ENCODE results near the gene MXRA8.
"Not testable (repeated sequence)": the region's sequence is repeated elsewhere in the genome, so short reads cannot be mapped to it uniquely, and the experiment has no call there.

MXRA8 gene

DNA sequence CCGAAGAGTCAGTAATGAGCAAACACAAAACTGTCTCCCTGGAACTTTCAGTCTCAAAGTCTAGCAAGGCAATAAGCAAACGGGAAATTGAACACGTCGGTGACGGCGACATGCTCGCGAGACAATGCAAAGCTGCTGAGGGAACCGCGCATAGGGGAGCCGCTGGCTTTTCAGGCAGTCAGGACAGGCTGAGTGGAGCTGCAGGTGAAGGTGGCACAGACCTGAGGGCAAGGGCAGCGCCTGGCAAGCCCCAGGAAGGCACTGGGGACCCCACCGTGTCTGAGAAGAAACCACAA, 38.8 kb downstream of the MXRA8 start:
- no peak for DNase-seq (ENCODE audit: low spot score)

DNA sequence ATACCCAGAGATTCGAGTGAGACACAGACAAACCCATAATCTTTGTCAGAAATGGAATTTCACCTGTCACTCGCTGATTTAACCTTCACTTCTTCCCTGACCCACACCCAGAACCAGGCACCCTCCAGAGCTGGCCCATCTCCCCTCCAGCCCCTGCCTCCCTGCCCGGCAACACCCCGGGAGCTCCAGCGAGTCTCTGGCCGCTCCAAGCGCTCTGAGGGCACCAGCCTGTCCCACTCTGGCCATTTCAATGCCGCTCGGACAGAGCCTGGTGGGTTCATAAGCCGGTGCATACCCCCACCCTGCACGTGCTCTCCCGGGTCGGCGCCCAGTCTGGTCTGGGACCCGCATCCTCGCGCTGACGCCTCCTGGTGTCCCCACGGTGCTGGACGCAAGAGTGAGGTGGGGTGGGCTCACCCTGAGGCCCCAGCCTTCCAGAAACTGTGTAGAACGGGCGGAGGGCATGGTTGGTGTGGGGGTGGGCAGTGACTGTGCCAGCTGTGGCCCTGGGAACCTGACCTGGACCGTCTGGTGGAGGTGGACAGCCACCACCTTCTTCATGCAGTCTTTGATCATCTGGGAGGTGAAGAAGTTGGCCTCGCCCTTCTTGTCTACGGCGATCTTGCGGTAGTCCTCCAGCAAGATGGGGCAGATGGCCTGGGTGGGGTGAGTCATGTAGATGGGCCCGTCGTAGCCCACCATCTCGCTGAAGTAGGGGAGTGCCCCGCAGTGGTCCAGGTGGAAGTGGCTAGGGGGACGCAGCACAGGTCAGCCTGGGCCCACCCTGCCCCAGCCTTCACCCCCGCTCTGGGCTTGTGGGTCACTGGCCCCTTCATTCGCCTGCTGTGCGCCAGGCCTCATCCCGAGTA, 39.3 kb downstream of the MXRA8 start:
- DNase-seq (ENCODE audit: low spot score), result no peak

DNA sequence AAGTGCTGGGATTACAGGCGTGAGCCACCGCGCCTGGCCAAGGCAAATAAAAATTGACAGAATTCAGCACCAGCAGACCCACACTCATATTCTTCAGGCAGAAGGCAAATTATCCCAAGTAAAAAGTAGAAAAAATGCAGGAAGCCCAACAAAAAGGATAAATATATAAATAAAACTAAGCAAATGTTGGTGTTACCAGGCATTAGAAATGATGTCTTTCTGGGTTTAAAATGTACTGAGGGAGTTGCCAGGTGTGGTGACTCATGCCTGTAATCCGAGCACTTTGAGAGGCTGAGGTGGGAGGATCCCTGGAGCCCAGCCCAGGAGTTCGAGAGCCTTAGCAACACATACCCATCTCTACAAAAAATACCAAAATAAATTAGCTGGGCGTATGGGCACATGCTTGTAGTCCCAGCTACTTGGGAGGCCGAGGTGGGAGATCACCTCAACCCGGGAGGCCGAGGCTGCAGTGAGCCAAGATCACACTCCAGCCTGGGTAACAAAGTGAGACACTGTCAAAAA, 40.2 kb downstream of the MXRA8 start:
- DNase-seq (ENCODE audit: low spot score), result peak; percentile 79

DNA sequence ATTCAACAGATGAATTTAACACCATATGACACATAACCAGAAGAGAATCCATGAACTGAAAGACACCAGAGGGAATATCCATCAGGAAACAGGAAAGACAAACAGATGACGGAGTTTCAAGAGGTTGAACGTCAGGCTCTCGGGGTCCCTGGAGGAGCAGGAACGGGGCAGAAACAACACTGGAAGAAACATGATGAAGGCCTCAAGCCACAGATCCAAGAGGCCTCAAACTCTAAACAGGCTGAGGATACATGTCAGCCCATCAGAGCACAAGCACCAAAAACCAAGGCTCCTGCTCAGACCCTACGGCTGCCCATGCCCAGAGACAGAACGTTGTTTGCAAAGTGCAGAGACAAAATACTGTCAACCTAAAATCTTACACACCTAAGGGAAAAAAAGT, 40.9 kb downstream of the MXRA8 start:
- DNase-seq (ENCODE audit: low spot score), result no peak

DNA sequence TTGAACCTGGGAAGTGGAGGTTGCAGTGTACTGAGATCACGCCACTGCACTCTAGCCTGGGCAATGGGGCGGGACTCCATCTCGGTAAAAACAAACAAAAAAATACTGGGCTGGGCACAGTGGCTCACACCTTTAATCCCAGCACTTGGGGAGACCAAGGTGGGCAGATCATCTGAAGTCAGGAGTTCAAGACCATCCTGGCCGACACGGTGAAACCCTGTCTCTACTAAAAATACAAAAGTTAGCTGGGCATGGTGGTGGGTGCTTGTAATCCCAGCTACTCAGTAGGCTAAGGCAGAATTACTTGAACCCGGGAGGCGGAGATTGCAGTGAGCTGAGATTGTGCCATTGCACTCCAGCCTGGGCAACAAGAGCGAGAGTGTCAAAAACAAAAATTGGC, 42.2 kb downstream of the MXRA8 start:
- not testable (repeated sequence) for DNase-seq (ENCODE audit: low spot score)

DNA sequence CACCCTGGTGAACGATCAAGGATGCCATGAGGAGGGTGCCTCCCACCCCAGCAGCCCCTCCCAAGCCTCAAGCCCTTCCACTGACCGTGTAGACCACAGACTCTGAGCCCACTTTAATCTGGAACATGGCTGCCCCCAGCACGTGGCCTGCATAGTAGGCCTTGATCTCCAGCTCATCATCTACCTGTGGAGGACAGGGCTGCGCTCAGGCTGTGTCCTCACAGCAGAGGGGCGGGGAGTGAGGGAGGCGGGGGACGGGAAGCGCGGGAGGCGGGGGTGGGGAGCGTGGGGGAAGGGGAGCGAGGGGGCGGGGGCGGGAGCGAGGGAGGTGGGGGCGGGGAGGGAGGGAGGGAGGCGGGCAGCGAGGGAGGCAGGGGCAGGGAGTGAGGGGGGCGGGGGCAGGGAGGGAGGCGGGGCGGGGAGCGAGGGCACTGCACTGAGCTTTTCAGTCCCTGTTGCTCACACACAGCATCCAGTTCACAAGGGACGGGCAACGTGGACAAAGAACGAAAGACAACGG, 42.9 kb downstream of the MXRA8 start:
- DNase-seq (ENCODE audit: low spot score), result no peak

DNA sequence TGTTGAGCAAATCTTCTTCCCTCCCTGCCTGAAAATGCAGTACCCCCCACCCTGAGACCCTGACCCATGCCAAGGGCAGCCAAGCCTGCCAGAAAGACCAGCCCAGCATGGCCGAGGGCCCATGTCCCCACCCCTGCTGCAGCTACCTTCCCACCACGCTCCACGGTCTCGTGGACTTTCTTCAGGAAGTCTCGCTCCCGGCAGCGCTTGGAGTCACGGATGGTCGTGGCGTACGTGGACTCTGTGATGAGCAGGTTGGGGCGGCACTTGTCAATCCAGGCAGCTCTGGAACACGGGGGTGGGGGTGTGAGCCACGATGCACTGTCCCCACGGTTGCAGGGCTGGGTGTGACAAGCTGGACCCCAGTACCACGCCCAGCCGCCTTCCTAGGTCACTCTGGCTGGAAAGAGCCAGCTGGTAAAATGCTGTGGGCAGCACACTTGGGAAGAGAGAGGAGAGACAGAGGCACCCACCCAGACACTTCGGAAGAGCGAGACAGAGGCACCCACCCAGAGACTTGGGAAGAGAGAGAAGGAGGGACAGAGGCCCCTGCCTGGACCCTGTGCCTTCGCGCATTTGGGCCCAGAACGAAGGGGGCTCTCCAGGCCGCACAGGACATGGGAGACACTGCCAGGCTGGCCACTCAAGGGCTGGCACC, 43.5 kb downstream of the MXRA8 start:
- DNase-seq (ENCODE audit: low spot score), result no peak

DNA sequence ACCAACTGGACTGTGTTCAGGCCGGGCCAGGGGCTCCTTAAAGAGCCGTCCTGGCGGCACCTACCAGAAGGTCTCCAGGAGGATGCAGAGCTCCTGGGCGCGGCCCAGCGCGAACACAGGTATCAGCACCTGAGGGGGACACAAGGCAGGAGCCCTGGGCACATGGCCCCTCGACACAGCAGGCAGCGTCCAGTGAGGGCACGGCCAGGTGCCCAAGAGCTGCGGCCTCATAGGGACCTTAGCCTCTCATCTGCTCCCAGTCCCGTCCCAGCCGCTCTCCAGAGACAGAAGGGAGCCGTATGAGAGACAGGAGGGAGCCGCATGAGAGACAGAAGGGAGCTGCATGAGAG, 44.1 kb downstream of the MXRA8 start:
- DNase-seq (ENCODE audit: low spot score), result no peak

DNA sequence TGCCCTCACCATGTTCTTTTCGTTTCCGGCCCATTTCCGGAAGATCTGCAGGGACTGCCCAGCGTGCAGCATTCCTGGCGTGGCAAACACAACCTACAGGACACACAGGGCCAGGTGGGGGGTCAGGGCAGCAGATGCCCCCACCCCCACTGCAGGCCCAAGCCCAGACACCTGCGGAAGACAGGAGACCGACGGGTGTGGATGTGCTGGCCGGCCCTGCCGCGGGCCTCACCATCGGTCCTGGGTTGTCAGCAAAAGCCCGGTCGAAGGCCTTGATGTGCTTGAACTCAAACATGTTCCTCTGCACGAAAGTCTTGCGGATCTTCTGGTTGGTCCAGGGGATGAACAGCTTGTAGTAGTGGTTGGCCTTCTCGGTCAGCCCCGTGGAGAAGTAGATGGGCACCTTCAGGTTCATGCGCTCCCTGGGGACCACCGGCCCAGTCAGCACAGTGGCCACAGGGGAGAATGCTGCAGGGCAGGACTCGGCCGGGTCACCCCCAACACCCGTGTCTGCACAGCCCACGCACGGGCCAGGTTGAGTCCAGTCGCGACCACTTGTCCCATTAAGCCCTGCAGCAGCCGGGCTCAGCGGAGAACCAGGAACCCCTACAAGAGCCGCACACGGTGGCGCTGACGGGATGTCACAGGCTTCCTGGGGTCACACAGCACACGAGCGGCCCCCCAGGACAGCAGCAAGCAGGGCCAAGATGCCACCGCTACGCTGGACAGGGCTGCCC, 44.7 kb downstream of the MXRA8 start:
- DNase-seq (ENCODE audit: low spot score), result no peak

DNA sequence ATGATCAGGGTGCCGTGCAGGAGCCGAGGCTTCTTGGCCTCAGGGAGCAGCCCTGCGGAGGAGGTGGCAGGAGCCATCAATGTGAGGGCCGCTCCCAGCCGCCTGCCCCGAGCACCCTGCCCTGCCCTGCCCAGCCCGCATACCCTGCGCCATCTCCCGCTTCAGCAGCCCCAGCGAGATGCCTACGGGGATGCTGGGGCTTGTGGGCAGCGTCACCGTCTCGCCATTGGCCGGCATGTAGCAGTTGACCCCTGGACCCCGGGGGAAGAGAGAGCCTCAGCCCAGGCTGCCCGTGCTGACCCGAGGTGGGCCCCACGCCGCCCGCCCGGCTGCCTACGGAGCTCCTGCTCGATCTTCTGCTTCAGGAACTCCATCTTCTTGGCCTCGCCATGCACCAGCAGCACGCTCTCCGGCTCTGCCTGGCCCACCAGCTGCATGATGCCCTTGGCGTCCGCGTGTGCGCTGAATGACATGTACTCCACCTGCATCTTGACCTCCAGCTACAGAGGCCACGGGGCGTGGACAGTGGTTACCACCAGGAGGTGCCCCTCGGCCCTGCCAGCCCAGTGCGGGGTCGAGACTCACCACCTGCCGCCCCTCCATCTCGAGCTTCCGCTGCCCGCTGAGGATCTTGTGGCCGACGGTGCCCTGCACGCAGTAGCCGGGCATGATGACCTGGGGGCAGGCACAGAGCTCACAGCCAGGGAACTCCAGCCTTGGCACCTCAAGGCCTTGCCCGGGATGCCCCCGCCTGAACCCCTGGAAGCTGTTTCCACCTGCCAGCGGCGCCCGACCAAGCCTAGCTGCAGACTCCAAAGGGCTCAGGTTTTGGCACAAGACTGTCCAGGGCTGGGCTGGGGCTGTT, 45.7 kb downstream of the MXRA8 start:
- DNase-seq (ENCODE audit: low spot score), result no peak

DNA sequence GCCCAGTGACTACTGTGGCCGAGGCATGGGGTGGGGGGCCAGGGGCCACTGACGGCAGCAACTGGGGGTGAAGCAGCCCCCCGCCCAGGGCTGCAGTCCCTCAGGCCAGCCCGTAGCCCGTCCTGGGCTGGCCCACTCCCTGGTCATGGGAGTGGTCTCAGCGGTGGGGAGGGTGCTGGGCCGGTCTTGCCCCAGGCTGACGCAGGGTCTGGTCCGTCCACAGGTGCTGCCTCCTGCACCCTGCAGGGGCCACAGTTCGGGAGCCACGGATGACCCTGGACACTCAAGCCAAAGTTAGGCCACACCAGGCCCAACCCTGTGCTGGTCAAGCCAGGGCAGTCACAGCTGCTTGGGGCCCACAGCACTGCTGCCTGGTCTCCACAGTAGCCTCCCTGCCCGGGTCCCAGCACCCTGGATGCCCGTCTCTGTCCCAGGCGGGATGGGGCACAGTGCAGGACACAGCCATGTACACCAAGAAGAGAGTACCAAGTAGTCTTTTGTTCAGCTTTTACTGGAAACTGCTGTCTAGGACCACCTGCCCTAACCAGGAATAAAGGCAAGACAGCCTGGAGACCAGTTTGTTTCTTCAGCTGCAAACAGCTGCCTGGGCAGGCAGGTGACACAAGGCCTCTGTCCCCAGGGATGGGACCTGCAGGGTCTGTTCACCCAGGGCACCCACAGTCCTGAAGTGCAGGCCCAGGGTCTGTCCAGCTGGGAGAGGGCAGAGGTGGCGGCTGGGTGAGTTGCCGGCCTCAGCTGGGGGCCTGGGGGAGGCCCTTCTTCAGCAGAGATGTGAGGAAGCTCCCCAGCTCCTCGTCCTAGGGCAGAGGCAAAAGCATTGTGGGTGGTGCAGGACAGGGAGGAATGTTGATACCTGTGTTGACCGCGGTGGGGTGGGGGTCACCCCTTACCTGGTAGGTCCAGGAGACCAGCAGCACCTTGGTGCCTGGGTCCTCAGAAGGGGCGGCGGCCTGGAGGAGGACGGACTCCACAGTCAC, 46.9 kb downstream of the MXRA8 start:
- no peak for DNase-seq (ENCODE audit: low spot score)

DNA sequence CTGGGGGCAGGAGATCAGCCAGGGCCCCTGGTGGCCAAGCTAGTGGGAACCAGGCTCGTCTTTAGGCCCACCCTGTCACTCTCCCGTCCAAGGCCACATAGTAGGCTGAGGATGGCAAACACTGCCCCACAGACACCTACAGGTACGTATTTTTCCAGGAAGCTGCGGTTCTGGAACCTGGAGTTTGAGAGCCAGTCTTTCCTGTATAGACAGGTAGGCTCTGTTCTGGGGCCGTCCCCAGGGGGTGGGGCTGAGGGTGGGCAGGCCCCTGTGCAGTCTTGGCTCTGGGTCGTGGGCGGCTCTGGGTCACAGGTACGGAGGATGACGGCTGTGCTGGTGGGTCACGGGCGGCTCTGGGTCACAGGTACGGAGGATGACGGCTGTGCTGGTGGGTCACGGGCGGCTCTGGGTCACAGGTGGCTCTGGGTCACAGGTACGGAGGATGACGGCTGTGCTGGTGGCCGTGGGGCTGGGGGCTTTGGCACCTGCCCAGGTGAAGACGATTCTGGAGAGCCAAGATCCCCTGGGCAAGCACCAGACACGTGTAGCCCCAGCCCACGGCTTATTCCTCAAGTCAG, 47.8 kb downstream of the MXRA8 start:
- no peak for DNase-seq (ENCODE audit: low spot score)

DNA sequence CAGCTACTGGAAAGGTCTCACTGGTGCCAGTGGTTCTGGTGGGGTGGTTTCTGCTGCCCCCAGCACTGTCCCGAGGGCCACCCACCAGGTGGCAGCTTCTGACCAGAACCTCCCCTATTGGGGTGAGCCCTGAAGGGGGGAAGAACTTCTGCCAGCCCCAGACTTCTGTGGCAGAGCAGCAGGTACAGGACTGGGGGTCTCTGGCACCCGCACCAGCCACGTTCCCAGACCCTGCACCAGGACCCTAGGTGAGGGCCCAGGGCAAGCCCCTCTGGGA, 48.3 kb downstream of the MXRA8 start:
- DNase-seq (ENCODE audit: low spot score), result no peak

DNA sequence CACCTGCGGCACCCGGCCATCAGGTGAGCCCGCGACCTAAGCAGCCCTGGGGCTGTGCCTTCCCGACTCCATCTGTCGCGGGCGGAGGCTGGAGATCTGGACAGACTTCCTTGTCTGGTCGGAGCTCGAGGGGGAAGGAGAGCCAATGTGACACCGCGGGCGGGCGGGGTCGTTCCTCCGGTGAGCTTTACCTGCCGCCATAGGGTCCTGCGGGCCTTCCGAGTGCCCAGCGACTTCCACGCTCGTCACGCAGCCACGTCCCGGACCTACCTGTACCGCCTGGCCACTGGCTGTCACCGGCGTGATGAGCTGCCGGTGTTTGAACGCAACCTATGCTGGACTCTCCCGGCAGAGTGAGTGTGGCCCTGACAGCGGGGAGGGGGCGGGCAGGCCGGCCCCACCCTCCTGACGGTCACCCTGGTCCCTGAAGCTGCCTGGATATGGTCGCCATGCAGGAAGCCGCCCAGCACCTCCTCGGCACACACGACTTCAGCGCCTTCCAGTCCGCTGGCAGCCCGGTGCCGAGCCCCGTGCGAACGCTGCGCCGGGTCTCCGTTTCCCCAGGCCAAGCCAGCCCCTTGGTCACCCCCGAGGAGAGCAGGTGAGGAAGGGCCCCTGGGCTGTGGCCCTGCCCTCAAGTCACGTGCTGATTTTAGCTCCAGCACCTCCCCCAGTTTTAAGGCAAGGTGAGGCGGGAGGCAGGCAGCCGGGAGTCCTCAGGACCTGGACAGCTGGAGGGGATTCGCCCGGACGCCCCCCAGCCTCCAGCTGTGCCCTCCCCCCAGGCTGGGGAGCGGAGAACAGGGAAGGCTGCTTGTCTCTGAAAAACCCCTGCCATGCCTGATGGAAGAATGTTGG, 48.9 kb downstream of the MXRA8 start:
- no peak for DNase-seq (ENCODE audit: low spot score)

DNA sequence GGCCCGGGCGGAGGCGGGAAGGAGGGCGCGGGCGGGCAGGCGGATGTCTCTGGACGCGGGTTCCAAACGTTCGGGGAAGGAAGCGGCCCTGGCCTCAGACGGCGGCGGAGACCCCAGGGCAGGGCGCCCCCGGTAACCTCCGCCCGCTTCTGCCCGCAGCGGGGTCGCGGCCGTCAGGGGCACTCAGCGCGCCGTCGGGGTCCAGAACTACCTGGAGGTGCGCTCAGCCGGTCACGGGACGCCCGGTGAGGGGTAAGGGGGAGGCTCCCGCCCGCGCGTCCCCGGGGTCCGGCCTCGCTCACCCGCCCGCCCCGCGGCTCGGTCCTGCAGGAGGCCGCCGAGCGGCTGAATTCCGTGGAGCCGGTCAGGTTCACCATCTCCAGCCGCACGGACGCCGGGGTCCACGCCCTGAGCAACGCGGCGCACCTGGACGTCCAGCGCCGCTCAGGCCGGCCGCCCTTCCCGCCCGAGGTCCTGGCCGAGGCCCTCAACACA, 49.6 kb downstream of the MXRA8 start:
- no peak for DNase-seq (ENCODE audit: low spot score)

DNA sequence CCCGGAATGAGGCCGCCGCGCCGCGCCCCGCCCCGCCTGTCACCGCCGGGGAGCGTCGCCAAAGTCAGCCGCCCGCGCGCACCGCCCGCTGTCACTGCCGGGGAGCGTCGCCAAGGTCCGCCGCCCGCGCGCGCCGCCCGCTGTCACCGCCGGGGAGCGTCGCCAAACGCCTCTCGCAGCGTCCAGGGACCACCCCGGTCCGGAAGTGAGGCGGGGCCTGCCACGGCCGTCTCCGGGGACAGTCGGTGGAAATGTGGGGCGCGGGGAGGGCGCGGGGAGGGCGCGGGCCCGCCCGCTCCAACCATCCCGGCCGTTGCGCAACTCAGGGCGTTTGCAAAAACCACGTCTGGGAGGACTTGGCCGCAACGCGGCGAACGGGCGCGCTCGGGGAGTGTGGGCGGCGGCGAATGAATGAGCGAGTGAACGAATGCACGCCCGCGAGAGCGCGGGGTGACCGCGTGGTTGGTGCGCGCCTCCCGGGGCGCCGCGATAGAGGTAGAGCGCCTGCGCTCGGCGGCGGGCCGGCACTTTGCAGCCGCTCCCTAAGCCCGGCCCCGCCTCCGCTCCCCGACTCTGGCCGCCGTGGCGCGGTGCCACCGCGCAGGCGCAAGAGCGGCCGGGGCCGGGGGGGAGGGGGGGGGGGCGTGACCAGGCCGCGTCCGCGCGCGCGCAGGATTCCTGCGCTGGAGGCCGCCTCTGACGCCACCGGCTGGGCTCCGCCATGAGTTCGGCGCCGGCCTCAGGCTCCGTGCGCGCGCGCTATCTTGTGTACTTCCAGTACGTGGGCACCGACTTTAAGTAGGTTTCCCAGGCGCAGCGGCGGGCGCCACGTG, 50.2 kb downstream of the MXRA8 start, which contains the start of the genes ACAP3 and PUSL1:
Gene ACAP3 (minus strand): TSS at position 8 of the 833 bp plus-strand sequence. CDS start 115 bp downstream, outside the sequence.
Gene PUSL1 (plus strand): TSS at position 675 of the 833 bp plus-strand sequence. CDS start 47 bp downstream, at position 722.
- DNase-seq (ENCODE audit: low spot score), result peak; percentile 92

DNA sequence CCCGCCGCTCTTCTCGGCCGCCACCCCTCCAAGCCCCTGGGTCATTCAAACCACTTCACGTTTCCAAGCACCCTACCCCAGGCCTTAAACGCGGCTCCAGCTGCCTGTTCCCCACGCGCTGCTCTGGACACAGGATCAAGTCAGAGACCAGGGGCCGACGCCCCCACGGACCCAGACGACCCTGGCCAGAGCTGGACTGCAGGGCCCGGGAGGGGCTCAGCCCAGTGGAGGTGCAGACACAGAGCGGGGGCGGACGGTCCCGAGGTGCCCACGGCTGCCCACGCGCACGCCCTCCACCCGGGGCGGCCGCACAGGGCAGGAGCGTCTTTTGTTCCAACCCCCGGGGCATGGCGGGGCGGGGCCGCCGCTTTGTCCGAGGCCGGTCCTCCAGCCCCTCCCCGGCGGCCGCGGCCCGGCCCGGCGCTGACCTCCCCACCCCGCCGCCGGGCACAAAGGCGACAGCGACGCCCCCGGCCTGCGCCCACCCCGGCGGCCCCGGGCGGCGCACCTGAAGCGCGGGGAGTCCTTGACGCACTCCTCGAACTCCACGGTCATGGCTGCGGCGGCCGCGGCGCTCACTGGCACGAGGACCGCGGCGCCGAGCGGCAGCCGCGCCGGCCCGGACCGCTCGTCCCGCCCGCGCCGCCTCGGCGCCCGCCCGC, 51.0 kb downstream of the MXRA8 start:
- no peak for DNase-seq (ENCODE audit: low spot score)

All from Ammon's horn (tissue), 1 donor.